Stimulated activated CD4-positive, alpha-beta T cell treated with anti-CD3 and anti-CD28 coated beads, Interleukin-2, amount 100 ng/mL, for 24 hours (primary cell): ENCODE data around the gene EVA1A.
"Not testable (repeated sequence)": the region's sequence is repeated elsewhere in the genome, so short reads cannot be mapped to it uniquely, and the experiment has no call there.

ENCODE experiments used
- DNase-seq, 2 donors: peaks; one replicate each; pipeline ENCODE4 v3.0.0-alpha.2; 2020

Gene EVA1A

DNA sequence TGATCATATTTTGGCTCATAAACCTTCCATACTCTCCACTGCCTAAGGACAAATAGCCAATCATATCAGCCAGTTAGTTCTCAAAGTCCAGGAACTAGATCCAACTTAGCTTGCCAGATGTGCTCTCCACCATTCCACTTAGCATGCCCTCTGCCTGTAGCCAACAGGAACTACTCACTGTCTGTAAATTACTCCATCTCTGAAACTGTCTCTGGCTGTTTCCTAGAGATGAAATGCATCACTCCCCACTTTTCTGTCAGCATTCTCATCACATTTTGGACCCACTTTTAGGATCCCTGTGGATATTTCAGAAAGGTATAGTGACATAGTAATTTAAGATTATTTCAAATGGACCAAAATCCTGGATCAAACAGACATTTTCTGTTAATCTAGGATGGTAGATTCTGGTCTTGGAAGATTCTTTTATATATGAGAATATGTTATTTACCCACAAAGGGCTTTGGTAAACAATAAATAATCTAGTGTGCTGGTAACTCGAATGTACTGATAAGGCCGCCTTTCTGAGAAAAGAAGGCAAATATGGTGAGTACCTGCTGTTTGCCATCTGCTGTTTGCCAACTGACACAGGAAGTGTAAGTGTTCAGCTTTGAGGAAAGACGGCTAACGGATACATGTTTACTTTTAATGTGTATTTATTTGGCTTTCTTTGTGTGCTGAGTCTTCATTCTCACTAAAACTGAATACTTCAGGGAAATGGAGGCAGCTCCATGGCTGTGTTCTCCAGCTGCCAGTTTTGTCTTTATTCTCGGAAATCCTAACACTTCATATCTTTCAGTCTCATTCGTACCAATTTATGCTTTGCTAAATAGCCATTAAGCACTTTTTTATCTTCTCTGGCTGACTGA, 79.5 kb downstream of the EVA1A start:
- DNase-seq = no peak

DNA sequence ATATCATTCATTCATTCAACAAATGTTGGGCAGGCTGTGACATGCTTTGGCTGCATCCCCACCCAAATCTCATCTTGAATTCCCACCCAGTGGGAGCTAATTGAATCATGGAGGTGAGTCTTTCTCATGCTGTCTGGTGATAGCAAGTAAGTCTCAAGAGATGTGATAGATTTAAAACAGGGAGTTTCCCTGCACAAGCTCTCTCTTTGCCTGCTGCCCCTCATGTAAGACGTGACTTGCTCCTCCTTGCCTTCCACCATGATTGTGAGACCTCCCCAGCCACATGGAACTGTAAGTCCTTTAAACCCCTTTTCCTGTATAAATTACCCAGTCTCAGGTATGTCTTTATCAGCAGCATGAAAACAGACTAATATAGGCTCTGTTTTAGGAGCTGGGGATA, 83.0 kb downstream of the EVA1A start:
- DNase-seq = not testable (repeated sequence)

DNA sequence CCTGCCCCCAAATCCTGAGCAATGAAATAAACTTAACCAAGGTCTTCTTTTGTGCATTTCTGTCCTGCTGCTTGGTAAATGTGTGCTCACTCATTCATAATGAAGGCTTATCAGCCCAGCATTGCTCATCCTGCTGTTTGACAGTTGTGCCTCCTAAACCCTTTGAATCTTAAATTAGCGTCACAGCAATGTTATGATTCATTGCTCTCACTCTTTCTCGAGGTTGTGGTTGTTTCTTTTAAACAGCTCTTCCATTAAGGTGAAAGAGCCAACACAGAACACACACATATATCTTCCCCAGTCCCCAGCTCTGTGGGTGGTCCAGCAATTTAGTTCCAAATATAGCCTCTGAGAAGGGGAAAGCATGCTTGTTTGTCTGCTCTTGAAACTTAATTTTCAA, 84.0 kb downstream of the EVA1A start:
- no peak for DNase-seq

DNA sequence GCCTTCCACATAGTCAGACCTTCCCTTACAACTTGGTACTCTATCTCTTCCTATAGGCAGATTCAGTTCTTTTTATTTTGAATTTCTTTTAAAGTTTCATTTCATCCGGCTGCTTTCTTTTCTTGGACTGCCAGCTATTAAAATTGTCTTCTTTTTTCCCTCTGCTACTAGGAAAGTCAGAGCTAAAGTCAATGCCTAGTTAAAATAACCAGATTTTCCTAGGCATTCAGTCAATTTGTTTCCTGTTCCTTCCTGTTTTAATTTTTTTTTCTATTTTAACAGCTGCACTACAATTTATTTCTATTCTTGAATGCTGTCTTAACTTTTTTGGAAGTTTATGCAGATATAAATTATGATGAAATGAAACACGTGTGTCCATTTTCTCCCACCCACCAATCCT, 84.8 kb downstream of the EVA1A start:
- DNase-seq = no peak

DNA sequence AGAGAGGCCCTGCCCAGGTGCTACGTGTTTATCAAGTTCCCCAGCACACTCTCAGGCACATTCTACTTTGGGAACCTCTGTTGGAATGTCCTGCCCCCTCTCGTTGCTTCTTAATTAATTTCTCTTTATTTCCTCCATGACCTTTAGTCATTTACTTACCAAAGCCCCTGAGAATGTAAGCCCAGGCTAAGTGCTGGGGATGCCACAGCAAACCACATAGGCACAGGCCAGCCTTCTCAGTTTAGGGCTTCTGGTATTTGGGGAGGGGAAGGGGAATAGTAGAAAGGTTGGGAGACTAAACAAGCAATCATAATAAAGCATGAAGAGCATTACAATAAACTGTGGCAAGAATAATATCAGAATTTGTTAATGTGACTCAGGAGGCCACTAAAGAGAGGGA, 85.7 kb downstream of the EVA1A start:
- DNase-seq = no peak

DNA sequence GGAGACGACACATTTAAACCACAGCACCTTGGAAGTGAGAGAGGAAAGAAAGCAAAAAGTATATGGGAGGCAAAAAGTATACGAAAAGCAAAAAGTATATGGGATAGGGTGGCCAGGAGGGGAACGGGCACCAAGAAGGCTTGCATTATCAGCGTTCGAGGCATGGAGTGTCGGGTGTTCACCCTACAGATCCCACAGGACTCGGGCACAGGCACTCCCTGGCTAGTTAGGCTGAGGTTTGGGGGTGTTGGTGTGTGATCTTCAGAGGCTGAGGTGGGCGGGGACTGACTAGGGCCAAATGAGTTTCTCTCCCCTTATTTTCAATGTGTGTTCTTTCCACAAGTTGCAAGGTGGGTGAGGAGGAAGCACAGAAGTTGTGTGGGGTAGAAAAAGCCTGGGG, 86.6 kb downstream of the EVA1A start:
- no peak for DNase-seq

DNA sequence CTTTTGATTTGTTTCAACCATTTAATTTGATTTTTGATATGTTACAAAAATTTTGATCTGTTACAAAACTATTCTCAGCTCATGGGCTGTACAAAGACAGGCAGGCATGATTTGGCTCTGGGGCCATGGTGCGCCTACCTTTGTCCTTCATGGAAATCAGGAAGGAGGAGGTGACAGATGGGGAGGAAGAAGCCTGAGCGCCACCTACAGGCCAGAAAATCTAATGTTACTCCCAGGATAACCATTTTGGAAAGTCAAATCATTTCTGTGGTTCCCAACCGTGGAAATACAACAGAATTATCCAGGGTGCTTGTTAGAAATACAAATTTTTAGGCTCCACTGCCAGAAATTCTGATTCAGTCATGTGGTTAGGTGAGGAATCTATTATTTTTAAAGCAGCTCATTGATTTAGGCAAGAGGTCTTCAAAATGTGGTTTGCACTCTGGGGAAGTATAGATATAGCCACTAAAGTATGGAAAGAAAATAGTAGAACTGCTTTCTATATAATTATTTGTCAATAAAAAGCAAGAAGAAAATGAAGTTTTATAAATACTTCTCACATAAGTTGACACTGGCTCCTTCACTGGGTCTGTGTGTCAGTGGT, 93.9 kb downstream of the EVA1A start:
- DNase-seq = peak in 1 of 2 donors; percentile 12

DNA sequence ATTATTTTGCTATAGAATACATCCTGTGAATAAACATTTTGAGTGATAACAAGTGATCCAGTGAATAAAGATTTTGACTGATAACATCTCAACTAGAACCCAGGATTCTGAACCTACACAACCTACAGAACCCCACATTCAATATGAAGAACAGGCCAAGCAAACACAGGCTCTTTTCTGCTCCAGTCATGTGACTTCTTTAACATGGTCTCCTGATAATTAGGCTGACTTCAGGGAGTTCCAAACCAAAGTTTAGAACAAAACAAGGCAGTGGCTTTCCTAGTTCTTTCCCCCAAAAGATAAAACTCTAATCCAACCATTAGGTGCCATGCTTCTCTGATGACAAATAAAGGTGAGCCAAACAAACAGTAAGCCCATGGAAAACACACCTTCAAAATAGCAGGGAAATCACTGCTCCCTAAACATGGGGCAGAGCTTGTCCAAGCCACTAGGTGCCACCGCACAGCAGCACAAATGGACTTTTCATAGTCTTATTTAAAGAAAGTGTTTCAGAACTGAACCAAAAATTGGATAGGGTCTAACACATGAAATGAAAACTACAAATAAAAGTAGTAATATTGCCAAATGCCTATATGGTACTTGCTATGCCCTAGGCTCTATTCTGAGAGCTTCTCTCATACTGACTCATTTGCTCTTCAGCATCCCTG, 95.3 kb downstream of the EVA1A start:
- DNase-seq = no peak

DNA sequence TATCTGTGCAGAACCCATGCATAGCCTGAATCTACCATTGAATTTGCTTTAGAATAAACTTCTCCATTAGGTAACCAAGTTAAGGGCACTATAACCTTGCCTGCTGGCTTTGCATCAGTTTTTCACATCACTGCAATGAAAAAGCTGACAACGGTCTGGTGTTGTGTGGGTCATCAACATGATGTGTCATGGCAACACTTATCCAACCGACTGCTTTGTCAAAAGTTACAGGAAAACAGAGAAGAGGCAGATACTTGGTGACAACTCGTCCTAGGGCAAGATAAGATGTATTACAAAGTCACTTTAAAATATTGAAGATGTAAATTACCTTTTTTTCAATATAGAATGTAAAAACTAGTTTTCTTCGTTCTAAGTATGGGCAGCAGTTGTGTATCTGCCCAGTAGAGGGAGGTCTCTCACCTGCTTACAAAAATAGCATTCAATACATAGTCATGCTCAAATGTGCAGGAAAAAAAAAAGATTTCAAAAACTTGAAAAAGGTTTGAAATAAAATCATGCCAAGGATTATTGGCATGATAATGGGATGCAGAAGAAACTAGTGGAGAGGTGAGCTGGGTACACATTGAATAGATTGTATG, 96.3 kb downstream of the EVA1A start:
- no peak for DNase-seq

DNA sequence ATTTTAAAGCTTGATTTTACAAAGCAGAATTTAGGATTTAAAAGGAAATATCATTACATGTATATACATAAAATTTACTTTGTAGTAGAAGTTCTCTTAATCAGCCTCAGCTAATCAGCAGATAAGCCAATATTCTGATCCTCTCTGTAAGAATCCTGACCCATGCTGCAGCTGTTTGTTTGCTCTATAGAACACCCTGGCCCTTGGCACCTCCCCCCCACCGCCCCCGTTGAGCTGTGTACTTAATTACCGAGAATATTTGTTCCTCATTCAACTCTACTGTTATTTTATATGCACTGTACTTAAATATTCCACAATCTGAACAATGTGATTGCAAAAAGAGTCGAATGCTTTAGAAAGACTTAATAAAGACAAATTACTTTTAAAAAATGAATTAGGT, 98.0 kb downstream of the EVA1A start:
- no peak for DNase-seq

DNA sequence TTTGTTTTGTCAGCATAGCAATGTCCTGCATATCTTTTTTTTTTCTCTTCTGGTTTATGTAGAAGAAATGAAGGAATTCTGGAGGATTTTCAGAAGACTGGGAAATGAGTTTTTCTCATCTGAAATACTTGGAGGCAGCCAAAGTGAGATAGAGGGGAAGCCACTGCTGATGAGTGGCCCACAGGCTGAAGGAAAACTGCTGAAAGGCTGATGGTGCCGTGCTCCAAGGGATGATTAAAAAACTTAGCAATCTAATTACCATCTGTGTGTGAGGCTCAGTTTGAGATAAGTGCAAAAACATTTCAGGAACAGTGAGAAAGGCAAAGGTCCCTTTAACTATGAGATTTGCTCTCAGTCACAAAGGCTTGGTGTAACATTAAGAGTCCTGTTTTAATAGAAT, 98.5 kb downstream of the EVA1A start:
- no peak for DNase-seq

DNA sequence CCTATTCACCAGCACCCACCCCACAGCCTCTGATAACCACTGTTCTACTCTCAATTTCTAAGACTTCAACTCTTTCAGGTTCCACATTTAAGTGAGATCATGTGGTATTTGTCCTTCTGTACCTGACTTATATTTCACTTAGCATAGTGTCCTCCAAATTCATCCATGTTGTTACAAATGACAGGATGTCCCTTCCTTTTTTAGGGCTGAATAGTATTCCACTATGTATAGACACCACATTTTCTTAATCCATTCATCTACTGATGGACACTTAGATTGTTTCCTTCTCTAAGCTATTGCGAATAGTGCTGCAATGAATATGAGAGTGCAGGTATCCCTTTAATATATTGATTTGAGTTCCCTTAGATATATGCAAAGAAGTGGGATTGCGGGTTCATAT, 100.1 kb downstream of the EVA1A start:
- no peak for DNase-seq

DNA sequence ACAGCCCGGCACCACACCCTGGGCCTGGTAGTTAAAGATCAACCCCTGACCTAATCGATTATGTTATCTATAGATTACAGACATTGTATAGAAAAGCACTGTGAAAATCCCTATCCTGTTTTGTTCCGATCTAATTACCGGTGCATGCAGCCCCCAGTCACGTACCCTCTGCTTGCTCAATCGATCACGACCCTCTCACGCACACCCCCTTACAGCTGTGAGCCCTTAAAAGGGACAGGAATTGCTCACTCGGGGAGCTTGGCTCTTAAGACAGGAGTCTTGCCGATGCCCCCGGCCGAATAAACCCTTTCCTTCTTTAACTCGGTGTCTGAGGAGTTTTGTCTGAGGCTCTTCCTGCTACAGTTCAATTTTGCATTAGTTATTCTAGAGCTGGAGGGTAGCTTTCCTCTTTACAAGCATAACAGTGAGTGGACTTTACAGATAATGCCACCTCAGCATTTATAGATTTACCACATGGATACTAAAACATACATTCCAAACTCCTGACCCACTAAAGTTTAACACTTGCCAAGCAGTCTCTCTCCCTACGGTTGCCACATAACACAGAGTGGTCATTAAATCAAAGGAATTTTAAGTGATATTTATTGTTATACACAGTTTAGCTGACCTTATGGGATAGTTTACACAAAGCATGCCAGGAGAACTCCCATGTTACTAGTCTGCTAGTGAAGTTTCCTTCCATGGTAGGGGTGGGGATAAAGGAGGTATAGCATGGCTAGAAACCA, 101.0 kb downstream of the EVA1A start:
- DNase-seq = no peak

DNA sequence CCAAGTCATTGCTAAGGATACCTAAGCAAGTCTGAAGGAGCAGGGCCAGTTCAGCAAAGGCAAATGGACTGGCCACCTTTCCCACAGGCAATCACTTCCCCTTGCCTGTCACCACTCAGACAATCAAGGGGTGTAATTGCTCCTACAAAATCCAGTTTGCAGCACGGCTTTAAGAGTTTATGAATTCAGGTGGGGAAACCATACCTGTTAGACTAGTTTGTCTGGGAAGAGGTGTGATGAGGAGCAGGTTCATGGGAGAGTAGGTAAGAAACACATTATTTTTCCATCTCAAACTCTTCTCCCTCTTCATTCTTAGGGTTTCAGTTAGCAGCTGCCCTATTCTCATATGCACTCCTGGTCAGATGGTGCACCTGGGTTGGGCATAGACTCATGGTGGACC, 102.5 kb downstream of the EVA1A start:
- DNase-seq = no peak

DNA sequence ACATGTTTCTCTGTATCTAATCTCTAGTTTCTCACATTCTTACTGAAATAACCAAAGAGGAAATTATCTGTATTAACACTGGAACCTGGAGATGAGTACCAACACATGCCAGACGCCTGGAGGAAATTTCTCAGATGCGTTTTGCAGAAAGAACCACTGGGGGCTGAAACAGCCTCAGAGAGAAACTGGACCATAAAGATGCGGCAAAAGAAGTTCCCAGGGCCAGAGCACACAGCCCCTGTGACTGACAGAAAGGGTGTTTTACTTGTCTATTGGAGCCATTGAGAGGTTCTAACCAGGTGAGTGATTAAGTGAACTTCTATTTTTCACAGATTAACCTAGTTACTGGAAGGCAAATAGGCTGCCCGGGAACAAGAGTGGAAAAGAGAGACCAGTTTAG, 103.9 kb downstream of the EVA1A start:
- DNase-seq = no peak

DNA sequence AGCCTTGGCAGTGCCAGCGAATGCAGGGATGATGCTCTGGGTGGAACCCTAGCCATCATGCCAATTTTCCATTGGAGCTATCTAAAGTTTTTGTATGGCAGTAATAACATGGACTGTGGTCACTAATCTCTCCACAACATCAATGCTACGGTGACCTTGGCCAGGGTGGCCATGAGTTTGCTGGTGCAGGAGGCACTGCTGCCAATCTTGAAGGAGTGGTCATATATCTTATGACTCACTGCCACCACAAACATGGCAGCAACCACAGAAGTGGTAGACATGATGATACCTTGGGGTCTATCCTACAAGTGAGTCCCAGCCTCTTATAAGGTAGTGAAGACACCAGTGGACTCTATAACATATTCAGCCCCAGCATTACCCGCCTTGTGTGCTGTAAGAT, 104.6 kb downstream of the EVA1A start:
- DNase-seq = no peak

DNA sequence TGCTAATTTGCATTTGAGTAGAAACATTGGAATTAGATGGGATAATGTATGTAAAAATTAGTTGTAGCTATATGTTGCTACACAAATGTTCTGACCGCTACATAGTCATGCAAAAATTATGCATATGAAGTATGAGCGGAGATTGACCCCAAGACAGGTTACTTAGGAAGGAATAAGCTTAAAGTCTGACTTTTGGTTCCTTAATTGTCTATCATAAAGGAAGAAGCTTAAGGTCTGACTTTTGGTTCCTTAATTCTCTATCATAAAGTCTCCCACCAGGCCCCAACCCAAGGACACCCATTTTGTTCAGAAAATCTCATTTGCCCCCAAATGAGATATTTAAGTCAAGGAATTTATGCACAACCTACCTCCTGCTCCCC, 106.5 kb downstream of the EVA1A start:
- no peak for DNase-seq

DNA sequence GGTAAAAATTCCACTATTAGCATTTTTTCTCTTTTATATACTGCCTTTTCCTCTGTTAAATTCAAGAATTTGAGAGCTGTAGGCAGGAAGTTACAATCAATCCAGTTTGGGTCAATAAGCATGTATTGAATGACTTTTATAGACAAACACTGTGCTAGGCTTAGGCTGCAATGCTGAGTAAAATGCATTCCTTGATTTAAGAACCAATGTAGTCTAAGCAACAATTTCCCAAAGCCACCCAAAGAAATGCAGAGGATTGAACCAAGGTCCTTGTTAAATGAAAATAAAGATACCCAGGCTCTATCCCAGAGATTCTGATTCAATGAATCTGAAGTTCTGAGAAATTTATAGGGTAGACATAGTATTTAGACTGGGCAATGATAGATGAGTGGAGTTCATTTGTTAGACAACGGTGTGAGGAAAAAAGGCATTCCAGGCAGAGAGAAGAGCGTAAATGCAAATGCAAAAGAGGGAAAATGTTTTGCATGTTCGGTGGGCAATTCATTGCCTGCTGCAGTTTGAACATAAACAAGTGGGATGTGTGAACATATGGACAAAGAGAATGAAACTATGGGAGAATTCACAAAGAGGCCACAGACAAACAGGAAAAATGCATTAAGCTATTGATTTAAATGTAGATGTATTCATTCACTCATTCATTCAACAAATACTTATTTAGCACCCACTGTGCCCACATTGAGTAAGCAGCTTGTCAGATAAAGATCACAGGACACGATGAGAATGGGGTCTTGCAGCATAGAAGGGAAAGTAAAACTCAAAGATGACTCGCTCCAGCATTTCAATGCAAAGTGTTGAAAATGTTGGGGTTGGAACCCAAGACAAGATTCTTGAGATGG, 107.1 kb downstream of the EVA1A start:
- no peak for DNase-seq

DNA sequence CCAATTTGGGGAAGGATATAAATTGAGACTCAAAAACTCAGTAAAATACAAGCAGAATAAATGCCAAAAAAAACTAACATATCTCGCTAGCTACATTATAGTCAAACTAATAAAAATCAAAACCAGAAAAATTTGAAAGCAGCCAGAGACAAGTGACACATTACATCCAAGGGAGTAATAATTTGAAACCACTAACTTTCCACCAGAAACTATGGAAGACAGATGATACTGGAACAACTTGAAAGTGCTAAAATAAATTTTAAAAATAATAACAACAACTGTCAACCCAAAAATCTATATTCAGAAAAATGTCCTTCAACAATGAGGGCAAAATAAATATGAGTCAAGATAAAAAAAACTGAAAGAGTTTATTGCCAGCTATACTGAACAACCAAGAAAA, 110.7 kb downstream of the EVA1A start:
- no peak for DNase-seq

DNA sequence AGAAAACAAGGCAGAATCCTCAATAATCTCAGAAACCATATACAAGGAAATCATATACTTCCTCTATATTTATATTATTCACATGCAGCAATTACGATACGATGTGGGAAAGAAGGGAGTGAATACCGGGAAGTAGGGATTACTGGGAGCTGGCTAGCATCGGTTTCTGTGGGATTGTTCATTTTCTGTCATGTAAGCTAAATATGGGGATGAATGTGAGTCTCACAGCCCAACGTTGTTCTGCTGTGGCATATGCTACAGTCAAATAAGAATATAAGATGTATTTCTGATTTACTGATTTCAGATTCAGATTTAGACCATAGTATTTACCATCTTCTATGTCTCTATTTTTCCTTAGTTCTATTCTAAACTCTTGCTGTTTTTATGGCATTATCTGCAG, 113.6 kb downstream of the EVA1A start:
- DNase-seq = no peak
